Measurements from ENCODE around the gene NLRP8. TPM values are rescaled to one million over a fixed set of nuclear protein-coding genes. Genes with fewer than 3 reads are reported as not detected.

The NLRP8 gene
- total RNA-seq, 6 donors from 2014 or later, result not detected

GRCh38 chr19:55907286-55907685, 40.3 kb upstream of the NLRP8 start:
- no peaks in the 10 kb centered on the region for H3K27me3 ChIP-seq
- WGBS, 2 donors, result 79 to 80% methylated on average over 7 of the region's 7 CpGs
- H3K9me3 ChIP-seq, result no peaks in the 10 kb centered on the region
- no peak overlapping the region for H3K27ac ChIP-seq
- TF ChIP-seq, protein P1, sequence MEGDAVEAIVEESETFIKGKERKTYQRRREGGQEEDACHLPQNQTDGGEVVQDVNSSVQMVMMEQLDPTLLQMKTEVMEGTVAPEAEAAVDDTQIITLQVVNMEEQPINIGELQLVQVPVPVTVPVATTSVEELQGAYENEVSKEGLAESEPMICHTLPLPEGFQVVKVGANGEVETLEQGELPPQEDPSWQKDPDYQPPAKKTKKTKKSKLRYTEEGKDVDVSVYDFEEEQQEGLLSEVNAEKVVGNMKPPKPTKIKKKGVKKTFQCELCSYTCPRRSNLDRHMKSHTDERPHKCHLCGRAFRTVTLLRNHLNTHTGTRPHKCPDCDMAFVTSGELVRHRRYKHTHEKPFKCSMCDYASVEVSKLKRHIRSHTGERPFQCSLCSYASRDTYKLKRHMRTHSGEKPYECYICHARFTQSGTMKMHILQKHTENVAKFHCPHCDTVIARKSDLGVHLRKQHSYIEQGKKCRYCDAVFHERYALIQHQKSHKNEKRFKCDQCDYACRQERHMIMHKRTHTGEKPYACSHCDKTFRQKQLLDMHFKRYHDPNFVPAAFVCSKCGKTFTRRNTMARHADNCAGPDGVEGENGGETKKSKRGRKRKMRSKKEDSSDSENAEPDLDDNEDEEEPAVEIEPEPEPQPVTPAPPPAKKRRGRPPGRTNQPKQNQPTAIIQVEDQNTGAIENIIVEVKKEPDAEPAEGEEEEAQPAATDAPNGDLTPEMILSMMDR (IDR thresholded peaks at IDR 0.05), result no peak
- no peak for TF ChIP-seq EP300 (IDR thresholded peaks at IDR 0.05)
- TF ChIP-seq POLR2AphosphoS5 (IDR thresholded peaks at IDR 0.05), result no peak
- TF ChIP-seq POLR2A (IDR thresholded peaks at IDR 0.05), result no peak
- no peaks in the 10 kb centered on the region for H3K4me1 ChIP-seq
- H3K36me3 ChIP-seq, result no peaks in the 10 kb centered on the region
- H3K4me3 ChIP-seq, result no peak overlapping the region
- no peak for DNase-seq
- ATAC-seq (ENCODE audit: low FRiP score in 2 of 2), result no peak

GRCh38 chr19:55907746-55908145, 39.9 kb upstream of the NLRP8 start:
- no peaks in the 10 kb centered on the region for H3K36me3 ChIP-seq
- no peak overlapping the region for H3K27ac ChIP-seq
- WGBS, 2 donors, result 78 to 86% methylated on average over 3 of the region's 3 CpGs
- ATAC-seq (ENCODE audit: low FRiP score in 2 of 2), result no peak
- H3K4me1 ChIP-seq, result no peaks in the 10 kb centered on the region
- DNase-seq, result no peak
- H3K4me3 ChIP-seq, result no peak overlapping the region
- H3K9me3 ChIP-seq, result no peaks in the 10 kb centered on the region
- TF ChIP-seq EP300 (IDR thresholded peaks at IDR 0.05) (no peak), POLR2AphosphoS5 (IDR thresholded peaks at IDR 0.05) (no peak), POLR2A (IDR thresholded peaks at IDR 0.05) (no peak)
- TF ChIP-seq, protein P1 (IDR thresholded peaks at IDR 0.05), result no peak
- no peaks in the 10 kb centered on the region for H3K27me3 ChIP-seq

DNA sequence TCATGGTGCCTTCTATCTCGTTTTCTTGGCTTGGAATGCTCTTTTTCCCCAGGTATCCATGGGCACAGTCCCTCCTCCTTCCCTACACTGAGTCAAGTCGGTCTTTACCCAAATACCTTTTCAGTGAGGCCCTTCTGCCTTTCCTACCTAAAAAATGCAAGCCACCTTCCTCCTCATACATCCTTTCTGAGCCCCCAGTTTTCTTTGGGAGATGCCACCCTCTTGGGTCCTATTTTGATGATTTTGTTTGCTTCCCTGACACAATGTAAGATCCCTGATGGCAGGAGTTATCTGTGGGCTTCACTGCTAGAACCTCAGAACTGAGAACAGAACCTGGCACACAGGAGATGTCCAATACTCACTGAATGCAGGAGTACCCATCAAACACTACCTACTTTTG, 37.8 kb upstream of the NLRP8 start:
- Histone ChIP-seq H3K36me3 (no peaks in the 10 kb centered on the region), H3K27ac (no peak overlapping the region), H3K4me3 (no peak overlapping the region), H3K27me3 (no peaks in the 10 kb centered on the region), H3K9me3 (no peaks in the 10 kb centered on the region), H3K4me1 (no peaks in the 10 kb centered on the region)
- WGBS, 2 donors, result 42 to 78% methylated on average over 2 of the region's 2 CpGs
- TF ChIP-seq POLR2A (IDR thresholded peaks at IDR 0.05) (no peak), EP300 (IDR thresholded peaks at IDR 0.05) (no peak)
- TF ChIP-seq, protein P1 (IDR thresholded peaks at IDR 0.05), result no peak
- DNase-seq (no peak), ATAC-seq (ENCODE audit: low FRiP score in 2 of 2) (no peak)

DNA sequence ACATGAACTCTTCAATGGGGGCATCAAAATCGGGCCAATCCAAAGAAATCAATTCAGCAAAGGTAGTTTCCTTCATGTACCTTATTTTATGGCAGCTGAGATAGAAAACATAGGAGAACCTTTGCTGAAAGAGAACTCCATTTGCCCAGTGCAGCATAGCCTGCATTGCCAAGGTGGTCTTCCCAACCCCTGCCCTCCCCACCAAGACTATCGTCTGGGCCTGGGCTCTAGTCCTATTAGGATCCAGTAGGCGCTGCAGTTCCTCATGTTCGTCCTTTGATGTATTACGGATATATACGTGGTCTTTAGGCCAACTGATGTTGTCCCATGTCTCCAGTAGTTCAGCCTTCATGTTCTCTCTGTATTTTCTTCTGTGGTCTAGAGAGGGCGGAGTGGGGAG, 34.7 kb upstream of the NLRP8 start:
- 79 to 85% methylated on average over 7 of the region's 7 CpGs for whole genome bisulfite sequencing, 2 donors
- Histone ChIP-seq H3K36me3 (no peaks in the 10 kb centered on the region), H3K27ac (no peak overlapping the region), H3K9me3 (peaks cover 0 to 9% (median 3%) of the 10 kb centered on the region in 4 donors), H3K27me3 (no peaks in the 10 kb centered on the region), H3K4me1 (no peaks in the 10 kb centered on the region), H3K4me3 (no peak overlapping the region)
- no peak for DNase-seq
- no peak for ATAC-seq (ENCODE audit: low FRiP score in 2 of 2)
- no peak for TF ChIP-seq POLR2AphosphoS5 (IDR thresholded peaks at IDR 0.05)
- no peak for TF ChIP-seq POLR2A (IDR thresholded peaks at IDR 0.05)
- TF ChIP-seq, protein P1 (IDR thresholded peaks at IDR 0.05), result no peak
- TF ChIP-seq EP300 (IDR thresholded peaks at IDR 0.05), result no peak

DNA sequence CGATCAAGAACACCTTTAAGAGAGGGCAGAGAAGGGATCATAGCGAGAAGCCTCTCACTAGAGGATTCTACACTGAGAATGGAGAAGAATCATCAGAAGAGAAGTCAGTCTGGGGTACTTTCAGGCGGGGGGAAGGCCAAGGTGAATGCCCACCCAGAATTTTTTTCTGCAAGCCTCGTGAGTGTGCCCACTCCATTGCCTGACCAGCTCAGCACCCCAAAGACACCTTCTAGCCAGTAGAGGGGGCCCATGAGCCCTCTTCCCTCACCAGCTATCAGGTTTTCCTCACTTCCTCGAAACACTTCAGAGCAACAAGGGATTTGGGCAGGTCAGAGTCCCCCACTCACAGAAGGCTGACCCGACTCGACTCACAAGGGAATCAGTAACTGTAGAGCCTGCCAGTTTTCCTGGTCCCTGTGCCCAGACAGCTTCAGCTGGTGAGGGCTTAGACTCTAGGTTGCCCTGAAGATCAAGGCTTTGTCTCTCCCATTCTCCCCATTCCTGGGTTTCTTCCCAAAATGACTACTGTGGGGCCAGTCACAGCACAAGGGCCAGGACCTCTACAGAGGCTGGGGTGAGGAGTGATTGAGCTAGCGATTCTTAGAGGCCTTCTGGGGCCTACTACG, 33.9 kb upstream of the NLRP8 start:
- H3K27me3 ChIP-seq, result no peaks in the 10 kb centered on the region
- no peaks in the 10 kb centered on the region for H3K36me3 ChIP-seq

More for the DNA sequence above, 33.9 kb upstream of the NLRP8 start:
- DNase-seq (no peak), ATAC-seq (ENCODE audit: low FRiP score in 2 of 2) (no peak)
- Histone ChIP-seq H3K27ac (no peak overlapping the region), H3K9me3 (peaks cover 0 to 9% (median 4%) of the 10 kb centered on the region in 4 donors), H3K4me3 (no peak overlapping the region), H3K4me1 (no peaks in the 10 kb centered on the region)
- TF ChIP-seq POLR2AphosphoS5 (IDR thresholded peaks at IDR 0.05), result no peak
- no peak for TF ChIP-seq EP300 (IDR thresholded peaks at IDR 0.05)
- TF ChIP-seq, protein P1 (IDR thresholded peaks at IDR 0.05), result no peak
- TF ChIP-seq POLR2A (IDR thresholded peaks at IDR 0.05), result no peak
- 45 to 60% methylated on average over 9 of the region's 9 CpGs for WGBS, 2 donors
